WI38 (cell line): ENCODE data around the gene DIP2C.

ENCODE experiments used
- H3K4me3 ChIP-seq: 2 replicates; pipeline ENCODE4 v1.5.1; 2011; ENCODE audit warnings: low read depth, mild to moderate bottlenecking, control low read depth, low read length
- TF ChIP-seq, protein P1 (sequence below): IDR thresholded peaks from 2 replicates; pipeline ENCODE4 v1.5.1; 2012; ENCODE audit warnings: low read depth, mild to moderate bottlenecking, control low read depth, low read length

DIP2C gene

DNA sequence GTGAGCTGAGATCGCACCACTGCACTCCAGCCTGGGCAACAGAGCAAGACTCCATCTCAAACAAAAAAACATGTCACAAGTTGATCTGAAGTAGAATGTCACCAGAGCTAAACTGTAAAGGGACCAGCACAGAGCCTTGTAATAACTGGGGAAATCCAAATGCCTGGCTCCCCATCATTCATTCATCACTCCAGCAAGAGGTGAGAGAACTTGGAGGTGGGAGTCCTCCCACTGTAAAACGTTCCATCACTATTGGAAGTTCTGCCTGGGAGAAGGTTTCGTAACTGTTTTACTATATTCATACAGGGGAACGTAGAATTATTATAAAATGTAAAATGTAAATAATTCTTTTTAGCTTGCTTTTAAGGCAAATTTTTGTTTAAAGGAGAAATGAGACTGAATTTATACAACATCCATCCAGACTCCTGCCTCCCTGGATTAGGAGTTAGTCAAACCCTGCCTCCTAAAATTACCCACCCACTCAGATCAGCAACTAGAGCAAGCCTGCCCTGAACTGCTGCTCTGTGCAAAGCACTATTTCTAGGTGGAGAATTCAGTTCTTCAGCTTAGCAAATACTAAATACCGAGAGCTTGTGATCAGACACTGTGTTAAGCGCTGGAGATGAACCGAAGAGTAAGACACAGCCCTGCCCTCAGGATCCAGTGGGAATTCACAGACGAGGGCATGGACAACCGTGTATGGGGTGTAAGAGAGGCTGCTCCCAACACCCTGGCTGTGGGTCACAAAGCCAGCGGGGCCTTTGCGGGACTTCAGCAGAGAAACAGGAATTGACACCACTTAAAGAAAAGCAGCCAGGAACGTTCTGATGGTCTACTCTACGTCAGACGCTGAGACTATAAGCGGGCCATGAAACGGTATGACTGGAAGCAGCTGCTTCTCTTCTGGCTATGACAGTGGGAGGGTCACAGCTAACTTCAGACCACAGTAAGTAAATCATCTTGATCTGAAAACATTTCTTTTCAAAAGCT is 345.9 kb downstream of the DIP2C start:
- no peak overlapping the region for H3K4me3 ChIP-seq
- TF ChIP-seq, protein P1, sequence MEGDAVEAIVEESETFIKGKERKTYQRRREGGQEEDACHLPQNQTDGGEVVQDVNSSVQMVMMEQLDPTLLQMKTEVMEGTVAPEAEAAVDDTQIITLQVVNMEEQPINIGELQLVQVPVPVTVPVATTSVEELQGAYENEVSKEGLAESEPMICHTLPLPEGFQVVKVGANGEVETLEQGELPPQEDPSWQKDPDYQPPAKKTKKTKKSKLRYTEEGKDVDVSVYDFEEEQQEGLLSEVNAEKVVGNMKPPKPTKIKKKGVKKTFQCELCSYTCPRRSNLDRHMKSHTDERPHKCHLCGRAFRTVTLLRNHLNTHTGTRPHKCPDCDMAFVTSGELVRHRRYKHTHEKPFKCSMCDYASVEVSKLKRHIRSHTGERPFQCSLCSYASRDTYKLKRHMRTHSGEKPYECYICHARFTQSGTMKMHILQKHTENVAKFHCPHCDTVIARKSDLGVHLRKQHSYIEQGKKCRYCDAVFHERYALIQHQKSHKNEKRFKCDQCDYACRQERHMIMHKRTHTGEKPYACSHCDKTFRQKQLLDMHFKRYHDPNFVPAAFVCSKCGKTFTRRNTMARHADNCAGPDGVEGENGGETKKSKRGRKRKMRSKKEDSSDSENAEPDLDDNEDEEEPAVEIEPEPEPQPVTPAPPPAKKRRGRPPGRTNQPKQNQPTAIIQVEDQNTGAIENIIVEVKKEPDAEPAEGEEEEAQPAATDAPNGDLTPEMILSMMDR = no peak

DNA sequence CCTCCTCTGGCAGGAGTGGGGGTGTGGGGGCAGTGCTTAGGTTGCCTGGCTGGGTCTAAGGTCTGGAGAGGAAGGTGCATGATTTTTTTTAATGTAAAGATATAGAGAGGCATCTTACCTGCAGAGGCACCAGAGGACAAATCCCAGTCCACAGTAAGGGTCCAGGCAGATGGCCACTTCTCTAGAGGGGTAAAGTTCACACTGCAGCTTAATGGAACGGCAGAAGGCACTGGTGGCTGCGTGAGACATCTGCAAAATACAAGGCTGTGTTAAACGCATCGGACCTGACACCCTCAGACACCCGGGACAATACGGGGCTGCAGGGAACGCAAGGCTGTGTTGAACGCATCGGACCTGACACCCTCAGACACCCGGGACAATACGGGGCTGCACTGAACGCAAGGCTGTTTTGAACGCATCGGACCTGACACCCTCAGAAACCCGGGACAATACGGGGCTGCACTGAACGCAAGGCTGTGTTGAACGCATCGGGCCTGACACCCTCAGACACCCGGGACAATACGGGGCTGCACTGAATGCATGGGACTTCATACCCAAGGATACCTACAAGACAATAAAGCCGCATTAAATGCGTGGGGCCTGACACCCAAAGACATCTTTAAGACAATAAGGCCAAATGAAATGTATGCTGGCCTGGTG is 348.3 kb downstream of the DIP2C start:
- TF ChIP-seq, protein P1 = no peak
- H3K4me3 ChIP-seq = no peak overlapping the region

DNA sequence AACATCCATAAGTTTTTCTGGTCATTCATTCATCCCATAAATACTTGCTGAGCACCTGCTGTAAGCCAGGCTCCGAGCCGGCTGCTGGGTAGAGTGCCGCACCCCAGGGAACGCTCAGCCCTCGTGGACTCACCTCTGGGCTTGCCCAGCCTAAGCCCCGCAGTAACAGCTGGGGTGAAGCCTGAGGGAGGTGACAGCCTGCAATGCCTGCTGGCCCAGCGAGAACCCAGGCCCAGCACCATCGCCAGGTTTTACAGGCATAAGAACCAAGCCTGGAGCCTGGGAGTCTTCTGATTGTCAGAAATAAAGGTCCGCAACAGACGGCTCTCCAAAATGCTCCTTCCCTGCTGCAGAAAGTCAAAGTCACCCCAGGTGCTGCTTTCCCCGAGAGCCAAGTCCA is 348.8 kb downstream of the DIP2C start:
- TF ChIP-seq, protein P1 = no peak

DNA sequence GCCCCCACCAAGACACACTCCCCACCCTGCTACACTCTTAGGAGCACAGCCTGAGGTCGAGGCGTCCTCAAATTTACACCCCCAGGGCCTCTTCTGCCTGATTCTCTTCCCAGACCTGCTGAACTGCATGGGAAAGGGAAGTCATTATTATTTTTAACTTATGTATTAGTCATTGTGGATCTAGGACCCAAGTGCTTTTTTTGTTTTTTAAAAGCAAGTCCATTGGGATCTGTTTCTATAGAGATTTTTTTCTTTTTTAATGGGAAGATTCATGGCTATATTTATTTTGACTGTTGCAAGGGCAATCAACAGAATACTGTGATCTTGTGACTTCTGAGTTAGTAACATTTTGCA is 350.5 kb downstream of the DIP2C start:
- no peak overlapping the region for H3K4me3 ChIP-seq
- TF ChIP-seq, protein P1 = no peak

More for the DNA sequence above, 348.8 kb downstream of the DIP2C start:
- H3K4me3 ChIP-seq = no peak overlapping the region

DNA sequence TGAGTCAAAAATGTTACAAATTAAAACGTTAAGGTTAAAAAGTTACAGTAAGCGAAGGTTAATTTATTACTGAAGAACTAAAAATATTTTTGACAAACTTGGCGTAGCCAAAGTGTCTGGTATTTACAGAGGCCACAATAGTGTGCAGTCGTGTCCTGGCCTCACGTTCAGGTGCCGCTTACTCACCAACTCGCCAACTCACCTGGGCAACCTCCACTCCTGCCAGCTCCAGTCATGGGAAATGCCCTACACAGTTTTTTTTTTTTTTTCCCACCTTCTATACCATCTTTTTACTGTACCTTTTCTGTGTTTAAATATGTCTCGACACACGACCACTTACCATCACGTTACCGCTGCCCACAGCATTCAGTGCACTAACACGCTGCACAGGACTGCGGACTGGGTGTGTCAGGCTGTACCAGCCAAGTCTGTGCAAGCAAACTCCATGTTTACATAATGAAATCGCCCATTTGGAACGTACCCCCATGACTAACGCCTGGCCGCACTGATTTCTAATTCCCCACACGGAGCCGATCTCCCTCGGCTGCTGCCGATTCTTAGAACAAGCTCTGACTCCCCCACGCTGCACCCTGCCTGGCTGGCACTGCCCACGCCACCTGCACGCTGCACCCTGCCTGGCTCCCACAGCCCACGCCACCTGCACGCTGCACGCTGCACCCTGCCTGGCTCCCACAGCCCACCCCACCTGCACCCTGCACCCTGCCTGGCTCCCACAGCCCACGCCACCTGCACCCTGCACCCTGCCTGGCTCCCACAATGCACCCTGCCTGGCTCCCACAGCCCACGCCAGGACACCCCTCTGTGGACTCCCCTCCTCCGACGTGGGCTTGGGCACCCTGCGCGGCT is 351.1 kb downstream of the DIP2C start:
- no peak overlapping the region for H3K4me3 ChIP-seq
- TF ChIP-seq, protein P1 = no peak

DNA sequence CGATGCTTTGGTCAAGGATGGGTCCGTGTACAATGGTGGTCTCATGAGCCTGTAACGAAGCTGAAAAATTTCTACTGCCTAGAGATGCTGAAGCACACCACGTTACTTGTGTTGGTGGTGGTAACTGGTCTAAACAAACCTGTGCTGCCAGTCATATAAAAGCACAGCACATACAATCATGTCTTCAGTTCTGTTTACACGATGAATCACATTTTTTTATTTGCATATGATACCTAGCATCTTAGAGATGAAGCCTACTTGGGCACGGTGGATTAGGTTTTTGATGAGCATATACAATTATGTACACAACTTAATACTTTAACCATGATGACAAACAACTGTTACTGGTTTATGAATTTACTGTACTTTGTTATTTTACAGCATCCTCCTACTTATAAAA is 353.2 kb downstream of the DIP2C start:
- TF ChIP-seq, protein P1 = no peak
- no peak overlapping the region for H3K4me3 ChIP-seq
